Epithelial cell of proximal tubule (primary cell): Measurements from ENCODE around the gene N4BP2L2. TPM values are rescaled to one million over a fixed set of nuclear protein-coding genes. Genes with fewer than 3 reads are reported as not detected.

Source experiments
- DNase-seq: peaks from one replicate; pipeline ENCODE4 v3.0.0-alpha.2; 2011; ENCODE audit warnings: low read depth
- H3K4me3 ChIP-seq: 2 replicates; pipeline ENCODE4 v1.5.1; 2011; ENCODE audit warnings: low read depth, mild to moderate bottlenecking, low read length
- total RNA-seq: library from RNA; depleted of rRNA; stranded (reverse); fragments of >200 nt; gene quantifications from 2 replicates; pipeline ENCODE4 v1.2.3, GENCODE V29; 2015
- TF ChIP-seq, protein P1 (sequence below): conservative IDR thresholded peaks from 2 replicates; pipeline ENCODE4 v1.5.1; 2012; ENCODE audit warnings: low read depth, mild to moderate bottlenecking, low read length

The N4BP2L2 gene
- total RNA-seq, 1 donor from 2014 or later: 38.7 TPM

DNA sequence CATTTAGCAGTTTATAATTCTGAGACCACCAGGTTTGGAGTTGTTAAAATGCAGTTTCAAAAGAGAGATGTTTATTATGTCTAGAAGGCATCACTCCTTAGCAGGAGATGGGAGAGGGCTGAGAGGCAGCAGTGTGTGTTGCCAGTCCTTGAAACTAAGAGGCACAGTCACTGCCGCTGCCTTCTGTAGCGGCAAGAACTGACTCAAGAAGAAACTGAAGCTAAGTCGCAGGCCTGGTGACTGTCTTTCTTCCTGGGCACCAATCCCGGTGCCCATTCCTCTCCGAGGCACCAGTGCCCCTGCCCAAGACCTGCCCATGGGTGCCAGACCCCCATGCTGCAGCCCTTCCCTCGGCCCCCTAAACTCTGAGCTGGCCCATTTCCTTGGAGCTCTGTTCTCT lies 130.7 kb downstream of the N4BP2L2 start:
- DNase-seq: no peak
- H3K4me3 ChIP-seq: no peak overlapping the region
- TF ChIP-seq, protein P1, sequence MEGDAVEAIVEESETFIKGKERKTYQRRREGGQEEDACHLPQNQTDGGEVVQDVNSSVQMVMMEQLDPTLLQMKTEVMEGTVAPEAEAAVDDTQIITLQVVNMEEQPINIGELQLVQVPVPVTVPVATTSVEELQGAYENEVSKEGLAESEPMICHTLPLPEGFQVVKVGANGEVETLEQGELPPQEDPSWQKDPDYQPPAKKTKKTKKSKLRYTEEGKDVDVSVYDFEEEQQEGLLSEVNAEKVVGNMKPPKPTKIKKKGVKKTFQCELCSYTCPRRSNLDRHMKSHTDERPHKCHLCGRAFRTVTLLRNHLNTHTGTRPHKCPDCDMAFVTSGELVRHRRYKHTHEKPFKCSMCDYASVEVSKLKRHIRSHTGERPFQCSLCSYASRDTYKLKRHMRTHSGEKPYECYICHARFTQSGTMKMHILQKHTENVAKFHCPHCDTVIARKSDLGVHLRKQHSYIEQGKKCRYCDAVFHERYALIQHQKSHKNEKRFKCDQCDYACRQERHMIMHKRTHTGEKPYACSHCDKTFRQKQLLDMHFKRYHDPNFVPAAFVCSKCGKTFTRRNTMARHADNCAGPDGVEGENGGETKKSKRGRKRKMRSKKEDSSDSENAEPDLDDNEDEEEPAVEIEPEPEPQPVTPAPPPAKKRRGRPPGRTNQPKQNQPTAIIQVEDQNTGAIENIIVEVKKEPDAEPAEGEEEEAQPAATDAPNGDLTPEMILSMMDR: no peak

DNA sequence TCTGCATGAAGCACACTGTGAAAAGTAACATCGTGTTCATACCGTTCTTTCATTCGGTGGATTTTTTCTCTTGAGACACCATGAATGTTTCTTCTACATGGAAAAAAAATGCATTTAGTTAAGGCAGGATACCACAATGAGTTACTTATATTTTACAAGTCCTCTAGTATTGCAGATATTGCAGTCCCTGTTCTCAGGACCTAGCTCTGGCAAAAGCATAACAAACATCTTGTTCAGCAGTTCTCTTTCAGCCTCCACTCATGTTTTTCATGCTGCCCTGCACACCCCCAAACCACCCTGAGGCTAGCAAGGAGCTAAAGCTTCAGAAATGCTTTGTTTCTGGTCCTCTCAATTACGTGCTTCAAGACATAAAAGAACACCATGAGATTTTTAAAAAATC lies 135.5 kb downstream of the N4BP2L2 start:
- DNase-seq: no peak
- H3K4me3 ChIP-seq: no peak overlapping the region
- TF ChIP-seq, protein P1: no peak

DNA sequence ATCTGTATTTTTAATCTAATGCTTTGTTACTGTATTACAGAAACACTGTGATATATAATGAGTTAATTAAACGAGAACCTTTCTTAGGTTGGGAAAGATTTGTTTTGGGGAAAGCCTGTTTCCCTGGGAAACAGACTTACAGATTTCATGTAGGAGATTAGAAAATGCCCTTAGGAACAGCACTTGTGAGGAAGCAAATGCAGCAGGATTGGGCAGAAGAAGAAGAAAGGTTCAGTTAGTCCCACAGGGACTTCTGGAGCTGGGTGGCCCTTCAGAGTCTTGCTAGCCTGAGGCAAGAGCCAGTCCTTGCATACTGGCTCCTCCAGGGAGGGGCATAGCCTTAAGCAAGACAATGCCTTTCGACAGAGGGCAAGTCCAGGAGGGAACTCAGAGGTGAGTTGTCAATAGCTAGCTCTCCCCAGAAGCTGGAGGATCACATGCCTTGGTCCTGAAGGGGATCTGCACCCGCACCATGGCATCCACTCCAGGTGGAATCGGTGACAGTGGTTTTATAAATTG lies 147.4 kb downstream of the N4BP2L2 start:
- H3K4me3 ChIP-seq: no peak overlapping the region
- DNase-seq: no peak
- TF ChIP-seq, protein P1: no peak

DNA sequence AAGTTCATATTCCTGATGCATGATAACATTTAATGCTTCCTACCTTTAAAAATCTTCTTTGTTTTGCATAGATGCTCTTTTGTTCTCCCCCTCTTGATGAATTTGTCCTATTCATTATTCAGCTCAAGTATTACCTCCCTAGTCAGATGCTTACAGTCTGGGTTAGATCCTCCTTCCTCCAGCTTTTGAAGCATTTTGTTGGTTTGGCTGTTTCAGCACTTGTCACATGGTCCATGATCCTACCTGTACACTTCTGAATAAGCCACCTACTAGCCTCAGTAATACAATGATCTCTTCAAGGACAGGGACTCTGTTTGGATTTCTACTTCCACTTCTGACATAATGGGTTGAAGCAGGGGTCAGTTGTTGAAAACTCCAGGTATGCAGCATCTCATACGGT lies 148.1 kb downstream of the N4BP2L2 start:
- H3K4me3 ChIP-seq: no peak overlapping the region

DNA sequence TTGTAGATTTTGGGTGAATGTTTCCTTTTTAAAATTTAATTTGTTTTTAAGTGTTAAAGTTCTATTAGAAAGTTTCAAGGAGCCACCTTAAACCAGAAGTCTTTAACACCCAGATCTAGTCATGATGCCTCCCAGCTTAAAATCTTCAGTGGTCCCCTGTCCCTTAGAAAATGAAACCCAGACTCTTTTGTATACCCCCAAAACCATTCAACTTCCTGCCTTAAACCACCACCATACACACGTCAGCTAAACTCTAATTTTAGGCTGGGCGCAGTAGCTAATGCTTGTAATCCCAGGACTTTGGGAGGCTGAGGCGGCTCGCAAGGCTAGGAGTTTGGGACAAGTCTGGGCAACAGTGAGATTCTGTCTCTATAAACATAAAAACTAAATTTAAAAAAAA lies 148.5 kb downstream of the N4BP2L2 start:
- TF ChIP-seq, protein P1: no peak
- no peak for DNase-seq

More for the DNA sequence above, 148.1 kb downstream of the N4BP2L2 start:
- DNase-seq: no peak
- TF ChIP-seq, protein P1: no peak

DNA sequence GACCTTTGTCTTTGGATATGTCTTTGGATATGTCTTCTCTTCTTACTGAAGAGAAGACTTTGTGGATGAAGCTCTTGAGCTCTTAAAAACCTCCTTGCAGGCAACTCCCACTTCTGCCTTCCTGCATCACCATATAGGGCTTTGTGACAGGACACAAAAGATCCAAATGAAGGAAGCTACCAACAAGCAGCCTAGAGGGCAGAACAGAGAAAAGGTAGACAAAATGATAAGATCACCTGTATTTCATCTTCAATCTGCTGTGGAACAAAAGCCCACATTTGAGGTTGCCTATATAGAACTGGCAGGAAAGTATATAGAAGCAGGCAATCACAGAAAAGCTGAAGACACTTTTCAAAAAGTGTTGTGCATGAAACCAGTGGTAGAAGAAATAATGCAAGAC lies 153.2 kb downstream of the N4BP2L2 start:
- TF ChIP-seq, protein P1: no peak
- H3K4me3 ChIP-seq: no peak overlapping the region
- no peak for DNase-seq

More for the DNA sequence above, 148.5 kb downstream of the N4BP2L2 start:
- no peak overlapping the region for H3K4me3 ChIP-seq

DNA sequence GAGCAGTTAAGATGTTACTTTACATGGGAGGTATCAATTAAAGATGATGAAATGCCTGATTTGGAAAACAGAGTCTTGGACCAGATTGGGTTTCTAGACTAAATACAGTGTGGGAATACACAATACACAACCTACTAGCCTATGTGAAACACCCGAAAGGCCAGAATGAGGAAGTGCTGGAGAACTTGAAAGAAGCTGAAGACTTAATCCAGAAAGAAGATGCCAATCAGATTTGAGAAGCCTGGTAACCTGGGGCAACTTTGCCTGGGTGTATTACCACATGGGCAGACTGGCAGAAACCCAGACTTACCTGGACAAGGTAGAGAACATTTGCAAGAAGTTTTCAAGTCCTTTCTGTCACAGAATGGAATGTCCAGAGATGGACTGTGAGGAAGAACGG lies 153.9 kb downstream of the N4BP2L2 start:
- no peak overlapping the region for H3K4me3 ChIP-seq
- TF ChIP-seq, protein P1: no peak
- no peak for DNase-seq
